Heart left ventricle (tissue), 16 donors: ENCODE data around the gene ZNF292. TPM values are rescaled to one million over a fixed set of nuclear protein-coding genes. Genes with fewer than 3 reads are reported as not detected.
"Not testable (repeated sequence)": the region's sequence is repeated elsewhere in the genome, so short reads cannot be mapped to it uniquely, and the experiment has no call there.

ENCODE experiments used
- ATAC-seq, 4 donors: fragments of 200-7000 bp; cut with Tn5 transposase; one replicate each; pipeline ENCODE4 v1.9.1; 2020 to 2022; ENCODE audit warnings: moderate library complexity in 4 of 4, mild to moderate bottlenecking in 3 of 4, moderate number of reproducible peaks in 1 of 4
- DNase-seq, 5 donors: peaks; one replicate each; pipeline ENCODE4 v3.0.0-alpha.2; 2020
- H3K27ac ChIP-seq, 12 donors: fragments of 200-600 bp; sonication (generic) in 4 of 12; one replicate each; pipeline versions ENCODE4 v1.5.0 to v1.8.0; 2016 to 2022; ENCODE audit warnings: mild to moderate bottlenecking in 2 of 12
- H3K27me3 ChIP-seq, 9 donors: fragments of 200-600 bp; sonication (generic) in 2 of 9; one replicate each; pipeline versions ENCODE4 v1.5.1 to v1.8.0; 2016 to 2022; ENCODE audit warnings: mild to moderate bottlenecking in 3 of 9
- H3K36me3 ChIP-seq, 9 donors: fragments of 200-600 bp; sonication (generic) in 2 of 9; one replicate each; pipeline versions ENCODE4 v1.5.0 to v1.8.0; 2018 to 2022; ENCODE audit warnings: mild to moderate bottlenecking in 2 of 9
- H3K4me1 ChIP-seq, 12 donors: fragments of 200-600 bp; sonication (generic) in 4 of 12; one replicate each; pipeline versions ENCODE4 v1.5.0 to v1.8.0; 2016 to 2022; ENCODE audit warnings: mild to moderate bottlenecking in 3 of 12
- H3K4me3 ChIP-seq, 12 donors: fragments of 200-600 bp; sonication (generic) in 4 of 12; one replicate each; pipeline versions ENCODE4 v1.5.0 to v1.8.0; 2017 to 2022; ENCODE audit warnings: mild to moderate bottlenecking in 9 of 12, moderate library complexity in 4 of 12
- H3K9me3 ChIP-seq, 12 donors: fragments of 200-600 bp; sonication (generic) in 4 of 12; one replicate each; pipeline versions ENCODE4 v1.5.0 to v1.8.0; 2016 to 2022; ENCODE audit warnings: mild to moderate bottlenecking in 1 of 12
- POLR2A ChIP-seq, 2 donors: fragments of 450-650 bp; IDR thresholded peaks; one replicate each; pipeline ENCODE4 v1.6.1; 2017; ENCODE audit warnings: antibody characterized with exemption in 2 of 2, mild to moderate bottlenecking in 2 of 2, moderate library complexity in 2 of 2
- WGBS, 4 donors: extraction: QIAGEN DNeasy Blood & Tissue Kit in 2 of 4; methylation state at CpG; one replicate each; pipeline versions ENCODE4 v1.1.5 to v1.1.7; 2013 to 2018; 5-methylcytosine and 5-hydroxymethylcytosine counted together
- intact Hi-C, 10 donors: fragments of 100-400 bp; cut with DNase I; formaldehyde crosslinking; loops; one replicate each; pipeline versions ENCODE4 v1.11.1 to v1.14.2; 2022
- polyA plus RNA-seq, 2 donors: library from polyadenylated mRNA; stranded (reverse); fragments of 200-250 nt; gene quantifications; one replicate each; pipeline ENCODE4 v1.2.3, GENCODE V29; 2013
- total RNA-seq, 9 donors: library from RNA; depleted of rRNA in 2 of 9; stranded (reverse); fragments of >200 nt in 2 of 9; fragmentation: NEBNext Ultra II Directional in 3 of 9; extraction: Animal tissue kit (Norgen Biotek cat#: 25700) in 3 of 9; gene quantifications; one replicate each; pipeline versions ENCODE4 v1.1.0 to v1.2.4, GENCODE V29; 2016 to 2023
- TF ChIP-seq, protein P1 (sequence below), 12 donors: fragments of 200-600 bp; sonication (generic) in 4 of 12; IDR thresholded peaks; one replicate each; pipeline versions ENCODE4 v1.5.0 to v1.8.0; 2018 to 2022; ENCODE audit warnings: antibody characterized with exemption in 12 of 12, mild to moderate bottlenecking in 5 of 12
- donor health status: ischemic (EF 13 %, LVEDD 7.1; RV severe dilation, severe dysfunction).
- donor health status: healthy with polysubstance abuse.
- donor health status: DM: no; HTN: yes; CAD: no.
- donor health status: DM: no; HTN: no; CAD: no.
- donor health status: ischemic (EF 25% LVEDD 6.9; RV normal size, moderate dysfunction).
- donor health status: ischemic (EF 25% LVEDD 5.7; RV mildly dilated, moderate dysfunction).
- donor health status: healthy.
- donor health status: DM: yes; HTN: yes; CAD: no.
- donor health status: ischemic (EF 35%, LVEDD 5.7; RV mildly dilated, moderate dysfunction).
- donor health status: nonischemic (EF 11% LVEDD 7.7; RV severe dilation, severe dysfunction).
- donor health status: DM: yes; HTN: yes; CAD: no.
- donor health status: PGD.
- donor health status: ischemic (EF 29% LVEDD 5.4; RV normal size, mild dysfunction).
- donor health status: nonischemic (EF 23%, LVEDD 6.1; RV moderate dilation, normal function).

The ZNF292 gene
- total and polyA plus RNA-seq, 11 donors = 4.0 to 35.8 (median 27.4) TPM

DNA sequence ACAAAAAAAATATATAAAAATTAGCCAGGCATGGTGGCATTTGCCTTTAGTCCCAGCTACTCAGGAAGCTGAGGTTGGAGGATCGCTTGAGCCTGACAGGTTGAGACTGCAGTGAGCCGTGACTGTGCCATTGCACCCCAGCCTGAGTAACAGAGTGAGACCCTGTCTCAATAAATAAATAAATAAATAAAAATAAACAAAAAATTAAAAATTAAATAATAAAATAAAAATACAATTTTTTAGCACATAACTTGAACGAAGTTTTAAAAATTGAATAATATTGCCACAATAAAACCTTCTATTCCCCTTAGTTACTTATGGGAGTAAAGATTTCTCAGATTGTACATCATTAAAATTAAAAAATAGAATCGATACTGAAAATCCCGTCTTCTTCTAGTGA is 31.3 kb upstream of the ZNF292 start:
- Histone ChIP-seq H3K36me3 (no peaks in the 10 kb centered on the region), H3K27ac (no peak overlapping the region), H3K4me1 (peaks cover 0 to 4% (median 0%) of the 10 kb centered on the region in 12 donors), H3K27me3 (peaks cover 0 to 24% (median 10%) of the 10 kb centered on the region in 9 donors), H3K4me3 (no peak overlapping the region), H3K9me3 (no peaks in the 10 kb centered on the region)
- 94 to 95% (median 95%) methylated on average over 5 of the region's 5 CpGs for WGBS, 4 donors
- no peak for ATAC-seq
- no peak for DNase-seq
- TF ChIP-seq POLR2A (IDR thresholded peaks at IDR 0.05) = no peak
- TF ChIP-seq, protein P1, sequence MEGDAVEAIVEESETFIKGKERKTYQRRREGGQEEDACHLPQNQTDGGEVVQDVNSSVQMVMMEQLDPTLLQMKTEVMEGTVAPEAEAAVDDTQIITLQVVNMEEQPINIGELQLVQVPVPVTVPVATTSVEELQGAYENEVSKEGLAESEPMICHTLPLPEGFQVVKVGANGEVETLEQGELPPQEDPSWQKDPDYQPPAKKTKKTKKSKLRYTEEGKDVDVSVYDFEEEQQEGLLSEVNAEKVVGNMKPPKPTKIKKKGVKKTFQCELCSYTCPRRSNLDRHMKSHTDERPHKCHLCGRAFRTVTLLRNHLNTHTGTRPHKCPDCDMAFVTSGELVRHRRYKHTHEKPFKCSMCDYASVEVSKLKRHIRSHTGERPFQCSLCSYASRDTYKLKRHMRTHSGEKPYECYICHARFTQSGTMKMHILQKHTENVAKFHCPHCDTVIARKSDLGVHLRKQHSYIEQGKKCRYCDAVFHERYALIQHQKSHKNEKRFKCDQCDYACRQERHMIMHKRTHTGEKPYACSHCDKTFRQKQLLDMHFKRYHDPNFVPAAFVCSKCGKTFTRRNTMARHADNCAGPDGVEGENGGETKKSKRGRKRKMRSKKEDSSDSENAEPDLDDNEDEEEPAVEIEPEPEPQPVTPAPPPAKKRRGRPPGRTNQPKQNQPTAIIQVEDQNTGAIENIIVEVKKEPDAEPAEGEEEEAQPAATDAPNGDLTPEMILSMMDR (IDR thresholded peaks at IDR 0.05) = no peak
- intact Hi-C loops = no loop called here

DNA sequence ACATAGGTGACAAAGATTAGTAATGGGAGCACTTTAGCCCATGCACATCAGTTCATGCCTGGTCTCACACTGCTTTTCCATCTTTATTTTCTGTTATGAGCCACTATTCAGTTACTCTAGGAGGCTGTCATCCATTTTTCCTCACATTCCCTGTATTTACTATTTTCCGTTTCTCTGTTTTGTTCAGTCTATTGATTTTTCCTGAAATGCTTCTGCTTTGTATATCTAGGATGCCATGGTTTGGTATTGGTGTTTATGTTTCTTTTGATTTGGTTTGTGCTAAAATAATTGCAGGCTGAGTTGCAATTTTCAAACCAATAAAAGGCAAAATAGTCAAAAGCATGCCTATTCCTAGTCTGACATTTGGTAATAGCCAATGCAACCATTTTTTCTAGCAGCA is 28.9 kb upstream of the ZNF292 start:
- DNase-seq (no peak), ATAC-seq (no peak)
- peaks cover 0 to 7% (median 0%) of the 10 kb centered on the region in 12 donors for H3K9me3 ChIP-seq
- WGBS, 4 donors = 0 to 92% (median 47%) methylated on average over 1 of the region's 1 CpG
- intact Hi-C loops = no loop called here
- H3K36me3 ChIP-seq = no peaks in the 10 kb centered on the region
- TF ChIP-seq, protein P1 (IDR thresholded peaks at IDR 0.05) = no peak
- no peak for TF ChIP-seq POLR2A (IDR thresholded peaks at IDR 0.05)
- H3K4me3 ChIP-seq = no peak overlapping the region
- peaks cover 0 to 24% (median 10%) of the 10 kb centered on the region in 9 donors for H3K27me3 ChIP-seq
- no peak overlapping the region for H3K27ac ChIP-seq
- peaks cover 0 to 4% (median 0%) of the 10 kb centered on the region in 12 donors for H3K4me1 ChIP-seq

DNA sequence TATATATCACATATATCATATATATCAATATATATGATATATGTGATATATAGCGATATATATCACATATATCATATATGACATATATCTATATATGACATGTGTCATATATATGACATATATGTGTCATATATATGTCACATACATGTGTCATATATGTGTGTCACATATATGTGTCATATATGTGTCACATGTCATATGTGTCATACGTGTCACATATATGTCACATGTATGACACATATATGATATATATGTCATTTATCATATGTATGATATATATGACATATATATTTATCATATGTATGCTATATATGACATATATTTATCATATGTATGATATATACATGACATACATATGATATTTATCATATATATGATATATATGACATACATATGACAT is 27.6 kb upstream of the ZNF292 start:
- DNase-seq (no peak), ATAC-seq (no peak)
- H3K4me3 ChIP-seq = no peak overlapping the region
- intact Hi-C loops = no loop called here
- H3K27me3 ChIP-seq = peaks cover 0 to 18% (median 5%) of the 10 kb centered on the region in 9 donors
- TF ChIP-seq POLR2A (IDR thresholded peaks at IDR 0.05) = no peak
- 79 to 89% (median 84%) methylated on average over 2 of the region's 2 CpGs for WGBS, 4 donors
- no peak overlapping the region for H3K27ac ChIP-seq
- peaks cover 0 to under 1% (median 0%) of the 10 kb centered on the region in 12 donors for H3K4me1 ChIP-seq
- no peaks in the 10 kb centered on the region for H3K36me3 ChIP-seq
- H3K9me3 ChIP-seq = peaks cover 0 to 8% (median 0%) of the 10 kb centered on the region in 12 donors

DNA sequence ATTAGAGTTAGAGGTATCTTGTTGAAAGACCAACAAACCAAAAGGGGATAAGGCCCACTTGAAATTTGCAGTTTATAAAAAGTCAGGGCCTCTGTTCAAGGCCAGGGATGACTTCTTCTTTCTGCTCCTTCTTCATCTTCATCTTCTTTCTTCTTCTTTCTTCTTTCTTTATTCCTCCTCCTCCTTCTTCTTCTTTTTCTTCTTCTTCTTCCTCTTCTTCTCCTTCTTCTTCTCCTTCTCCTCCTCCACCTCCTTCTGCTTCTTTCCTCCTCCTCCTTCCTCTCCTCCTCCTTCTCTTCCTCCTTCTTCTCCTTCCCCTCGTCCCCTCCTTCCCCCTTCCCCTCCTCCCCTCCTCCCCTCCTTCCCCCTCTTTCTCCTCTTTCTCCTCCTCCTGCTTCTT is 18.4 kb upstream of the ZNF292 start:
- H3K36me3 ChIP-seq = no peaks in the 10 kb centered on the region
- DNase-seq (no peak), ATAC-seq (no peak)
- H3K4me3 ChIP-seq = no peak overlapping the region
- no peaks in the 10 kb centered on the region for H3K4me1 ChIP-seq
- H3K27me3 ChIP-seq = peaks cover 0 to 10% (median 0%) of the 10 kb centered on the region in 9 donors
- TF ChIP-seq POLR2A (IDR thresholded peaks at IDR 0.05) = no peak
- TF ChIP-seq, protein P1 (IDR thresholded peaks at IDR 0.05) = no peak
- no peak overlapping the region for H3K27ac ChIP-seq
- no peaks in the 10 kb centered on the region for H3K9me3 ChIP-seq
- 45 to 52% (median 47%) methylated on average over 1 of the region's 1 CpG for WGBS, 4 donors
- intact Hi-C loops = loop anchor here in 9 of 10 donors (5.0 to 10.0 kb wide), 4 partner anchors 100 to 258 kb away; no protein-coding TSS in a partner anchor

DNA sequence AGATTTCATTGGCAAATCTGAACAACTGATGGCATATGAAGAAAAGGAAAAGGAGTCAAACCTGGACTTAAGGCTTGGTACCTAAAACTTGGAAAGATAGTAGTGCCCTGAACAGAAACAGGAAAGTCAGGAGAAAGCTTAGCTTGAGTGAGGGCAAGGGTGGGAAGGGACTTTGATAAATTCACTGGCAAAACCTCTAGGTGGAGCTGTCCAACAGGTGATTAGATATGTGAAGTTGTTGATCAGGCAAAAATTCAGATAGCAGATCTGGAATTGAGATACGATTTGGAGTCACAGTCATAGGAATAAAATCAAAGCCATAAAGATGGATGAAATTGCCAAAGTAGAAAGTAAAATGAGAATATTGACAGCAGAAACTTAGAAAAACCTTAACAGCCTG is 16.1 kb upstream of the ZNF292 start:
- DNase-seq (peak in 1 of 5 donors; percentile 16), ATAC-seq (peak in 3 of 4 donors; percentile 42 to 56 (median 51))
- TF ChIP-seq, protein P1 (IDR thresholded peaks at IDR 0.05) = peak; percentile 53 to 77 (median 69)
- no peak for TF ChIP-seq POLR2A (IDR thresholded peaks at IDR 0.05)
- no peaks in the 10 kb centered on the region for H3K9me3 ChIP-seq
- H3K4me1 ChIP-seq = no peaks in the 10 kb centered on the region
- no peaks in the 10 kb centered on the region for H3K36me3 ChIP-seq
- 24 to 34% (median 29%) methylated on average over 1 of the region's 1 CpG for WGBS, 4 donors
- peaks cover 0 to 10% (median 0%) of the 10 kb centered on the region in 9 donors for H3K27me3 ChIP-seq
- no peak overlapping the region for H3K4me3 ChIP-seq
- no peak overlapping the region for H3K27ac ChIP-seq
- intact Hi-C loops = loop anchor here in 9 of 10 donors (5.0 to 10.0 kb wide), 4 partner anchors 98 to 256 kb away; no protein-coding TSS in a partner anchor

DNA sequence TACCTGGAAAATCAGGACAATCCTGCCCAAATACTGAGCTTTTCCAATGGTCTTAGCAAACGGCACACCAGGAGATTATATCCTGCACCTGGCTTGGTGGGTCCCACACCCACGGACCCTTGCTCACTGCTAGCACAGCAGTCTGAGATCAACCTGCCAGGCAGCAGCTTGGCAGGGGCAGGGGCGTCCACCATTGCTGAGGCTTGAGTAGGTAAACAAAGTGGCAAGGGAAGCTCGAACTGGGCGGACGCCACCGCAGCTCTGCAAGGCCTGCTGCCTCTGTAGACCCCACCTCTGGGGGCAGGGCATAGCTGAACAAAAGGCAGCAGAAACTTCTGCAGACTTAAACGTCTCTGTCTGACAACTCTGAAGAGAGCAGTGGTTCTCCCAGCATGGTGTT is 15.4 kb upstream of the ZNF292 start:
- DNase-seq, H3K27ac ChIP-seq, ATAC-seq, H3K27me3 ChIP-seq, H3K9me3 ChIP-seq, H3K4me3 ChIP-seq, H3K36me3 ChIP-seq, H3K4me1 ChIP-seq: not testable (repeated sequence)
- 78 to 92% (median 87%) methylated on average over 3 to 8 of the region's 8 CpGs for WGBS, 4 donors
- intact Hi-C loops = loop anchor here in 9 of 10 donors (5.0 to 10.0 kb wide), 4 partner anchors 97 to 255 kb away; no protein-coding TSS in a partner anchor
